PFSK-1 (cell line): ENCODE results near the gene GNB1L.

Experiments used
- FOXP2 ChIP-seq: optimal IDR thresholded peaks from 2 replicates; pipeline ENCODE3; 2011; ENCODE audit warnings: borderline replicate concordance, control low read depth, inconsistent platforms; ENCODE audit not compliant: insufficient read depth; ENCODE audit errors: extremely low read length, extremely low read depth
- POLR2AphosphoS5 ChIP-seq: IDR thresholded peaks from 2 replicates; pipeline ENCODE4 v1.6.1; 2012; ENCODE audit warnings: low read depth, mild to moderate bottlenecking, control low read depth, low read length, moderate library complexity
- REST ChIP-seq, 2 experiments: IDR thresholded peaks; 2 replicates each; pipeline versions ENCODE4 v1.6.1 to v1.8.0; 2011 to 2012; ENCODE audit warnings: low read depth in 2 of 2, low read length in 2 of 2, control low read depth in 1 of 2, inconsistent platforms in 1 of 2, mild to moderate bottlenecking in 1 of 2, moderate library complexity in 1 of 2; ENCODE audit not compliant: insufficient read depth in 1 of 2
- SIN3A ChIP-seq: IDR thresholded peaks from 2 replicates; pipeline ENCODE4 v1.6.1; 2012; ENCODE audit warnings: mild to moderate bottlenecking, low read length, moderate library complexity, borderline replicate concordance; ENCODE audit not compliant: insufficient read depth
- TAF1 ChIP-seq: IDR thresholded peaks from 2 replicates; pipeline ENCODE4 v1.6.1; 2012; ENCODE audit warnings: low read length, control low read depth, borderline replicate concordance; ENCODE audit not compliant: insufficient read depth

Gene GNB1L

DNA sequence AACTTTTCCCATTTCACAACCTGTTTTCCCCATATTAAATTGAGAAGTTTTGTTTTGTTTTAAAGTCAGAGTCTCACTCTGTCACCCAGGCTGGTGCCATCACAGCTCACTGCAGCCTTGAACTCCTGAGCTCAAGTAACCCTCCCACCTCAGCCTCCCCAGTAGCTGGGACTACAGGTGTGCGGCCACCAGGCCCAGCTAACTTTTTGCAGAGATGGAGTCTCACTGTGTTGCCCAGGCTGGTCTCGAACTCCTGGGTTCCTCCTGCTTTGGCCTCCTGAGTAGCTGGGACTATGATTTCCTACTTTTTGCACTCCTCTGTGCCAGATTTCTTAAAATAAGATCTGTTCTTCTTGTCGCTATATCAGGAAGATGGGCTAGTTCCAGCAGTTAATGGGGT is 44.9 kb downstream of the GNB1L start:
- TF ChIP-seq TAF1 (no peak), POLR2AphosphoS5 (no peak), SIN3A (no peak), REST (IDR thresholded peaks at IDR 0.05; ENCODE audit: insufficient read depth in 1 of 2, low read depth in 2 of 2, low read length in 2 of 2) (no peak), FOXP2 (no peak)

DNA sequence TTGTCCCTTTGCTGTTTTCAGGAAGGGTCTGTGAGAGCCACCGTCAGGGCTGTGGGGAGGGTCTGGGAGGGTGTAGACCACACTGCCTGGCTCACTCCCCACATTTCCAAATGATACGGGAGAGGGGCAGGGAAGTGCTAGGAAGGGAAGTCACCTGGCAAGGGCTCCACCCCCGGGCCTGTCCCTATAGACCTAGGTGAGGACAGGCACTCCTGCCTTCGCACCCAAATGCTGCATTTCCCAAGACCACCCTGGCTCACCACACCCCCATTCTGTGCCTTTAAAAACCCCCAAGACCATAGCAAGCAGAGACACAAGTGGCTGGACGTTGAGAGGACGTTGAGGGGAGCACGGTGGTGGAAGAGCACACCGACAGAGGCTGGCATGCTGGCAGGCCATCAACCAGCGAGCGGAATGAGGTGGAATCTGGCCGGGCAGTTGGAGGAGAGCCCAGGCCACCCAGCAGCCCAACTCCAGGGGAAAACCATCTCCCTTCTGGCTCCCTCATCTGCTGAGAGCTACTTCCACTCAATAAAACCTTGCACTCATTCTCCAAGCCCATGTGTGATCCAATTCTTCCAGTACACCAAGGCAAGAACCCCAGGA is 45.7 kb downstream of the GNB1L start:
- TF ChIP-seq SIN3A: no peak
- TF ChIP-seq FOXP2: no peak
- no peak for TF ChIP-seq TAF1
- no peak for TF ChIP-seq REST (IDR thresholded peaks at IDR 0.05; ENCODE audit: insufficient read depth in 1 of 2, low read depth in 2 of 2, low read length in 2 of 2)
- TF ChIP-seq POLR2AphosphoS5: no peak

DNA sequence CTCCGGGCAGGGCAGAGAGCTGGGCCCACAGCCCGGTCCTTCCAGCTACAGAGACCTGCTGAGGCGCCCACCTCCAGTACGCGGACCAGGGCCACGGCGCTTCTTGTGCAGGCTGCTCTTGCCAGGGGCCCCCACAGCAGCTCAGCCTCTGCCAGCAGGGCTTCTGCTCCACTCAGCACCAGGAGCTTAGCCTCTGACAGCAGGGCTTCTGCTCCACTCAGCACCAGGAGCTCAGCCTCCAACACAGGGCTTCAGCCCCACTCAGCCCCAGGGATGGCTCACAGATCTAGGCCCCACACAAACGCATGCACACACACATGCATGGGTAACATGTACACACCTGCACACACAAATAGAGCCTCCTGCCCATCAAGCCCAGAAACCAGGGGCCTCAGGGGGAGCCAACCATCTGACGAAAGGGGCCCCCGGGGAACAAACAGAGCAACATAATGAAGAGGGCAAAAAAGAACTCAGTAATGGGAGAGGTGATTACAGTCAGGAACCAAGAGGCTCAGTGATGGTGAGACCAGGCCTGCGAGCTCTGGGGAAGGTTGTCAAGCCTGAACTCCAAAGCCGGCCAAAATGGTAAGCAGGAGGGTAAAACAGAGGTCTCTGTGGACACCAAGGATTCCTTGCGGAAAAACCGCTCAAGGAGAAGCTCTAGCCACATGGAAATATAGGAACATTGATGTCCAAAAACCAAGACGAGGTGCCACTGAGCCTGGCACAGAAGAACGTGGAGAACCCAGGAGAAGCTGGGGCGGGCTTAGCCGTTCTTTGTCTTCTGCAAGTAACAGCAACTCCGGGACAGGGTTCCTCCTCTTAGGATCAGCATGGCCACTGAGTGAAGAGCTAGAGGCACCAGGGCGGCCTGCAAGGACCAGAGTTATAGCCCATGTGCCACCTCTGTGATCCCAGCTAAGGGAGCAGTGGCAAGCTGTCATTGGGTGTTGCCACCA is 46.5 kb downstream of the GNB1L start:
- TF ChIP-seq TAF1: no peak
- no peak for TF ChIP-seq POLR2AphosphoS5
- TF ChIP-seq REST (IDR thresholded peaks at IDR 0.05; ENCODE audit: insufficient read depth in 1 of 2, low read depth in 2 of 2, low read length in 2 of 2): no peak
- TF ChIP-seq SIN3A: no peak
- TF ChIP-seq FOXP2: no peak

DNA sequence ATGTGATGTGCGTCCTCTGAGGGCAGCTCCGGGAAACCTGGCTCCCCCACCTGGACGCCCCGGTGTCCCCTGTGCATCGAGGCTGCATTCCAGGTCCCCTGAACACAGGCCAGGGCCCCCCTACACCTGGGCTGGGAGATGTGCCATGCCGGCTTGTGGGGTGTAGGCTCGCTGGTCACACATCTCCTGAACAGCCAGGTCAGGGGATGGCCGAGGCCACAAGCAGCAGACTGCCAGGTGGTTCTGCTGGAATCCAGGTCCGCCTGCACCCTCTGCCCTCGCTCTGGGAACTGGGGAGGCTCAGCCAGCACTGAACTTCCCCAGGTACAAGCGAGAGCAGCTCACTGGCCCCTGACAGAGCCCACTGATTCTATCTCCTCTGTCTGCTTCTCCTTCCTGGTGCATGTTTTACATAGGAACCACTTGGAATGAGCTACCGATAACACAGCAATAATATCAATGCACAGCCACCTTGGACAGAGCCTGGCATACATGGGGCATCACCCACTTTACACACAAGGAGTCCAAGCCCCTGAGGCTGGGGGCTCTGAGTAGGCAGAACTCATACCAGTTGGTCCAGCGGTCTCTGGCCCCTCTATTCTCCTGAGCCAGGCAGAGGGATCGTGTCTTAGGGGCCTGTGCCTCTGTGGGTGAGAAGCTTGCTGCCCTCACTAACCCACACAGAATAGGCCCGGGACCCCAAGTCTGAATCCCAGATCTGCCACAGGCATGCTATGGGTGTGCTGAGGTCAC is 47.3 kb downstream of the GNB1L start:
- TF ChIP-seq REST (IDR thresholded peaks at IDR 0.05; ENCODE audit: insufficient read depth in 1 of 2, low read depth in 2 of 2, low read length in 2 of 2) (0 out of 4 replicates have a peak, but pooled peaks of 1 of the 2 experiments have one; percentile 61), TAF1 (no peak), POLR2AphosphoS5 (no peak), SIN3A (no peak), FOXP2 (no peak)
